Right lobe of liver (tissue), 4 donors: Measurements from ENCODE around the gene ZNF892.

Experiments
- CTCF ChIP-seq, 4 donors: fragments of 200-600 bp in 3 of 4; fragments of 450-650 bp in 1 of 4; IDR thresholded peaks; one replicate each; pipeline versions ENCODE4 v1.5.1 to v1.8.0; 2016 to 2022; ENCODE audit warnings: antibody characterized with exemption in 4 of 4, mild to moderate bottlenecking in 2 of 4
- POLR2A ChIP-seq: fragments of 450-650 bp; IDR thresholded peaks from one replicate; pipeline ENCODE4 v1.6.1; 2017; ENCODE audit warnings: antibody characterized with exemption, mild to moderate bottlenecking
- donor health status: DM: no; HTN: no; CAD: no.
- donor health status: DM: no; HTN: no; CAD: no.
- donor health status: DM: no; HTN: yes; CAD: no.

GRCh38 chr2:95204396-95204795, 2.9 kb upstream of the ZNF892 start:
- TF ChIP-seq CTCF (IDR thresholded peaks at IDR 0.05) (no peak), POLR2A (no peak)
